Measurements from ENCODE around the gene IRAK2.

The IRAK2 gene

GRCh38 chr3:10193692-10194327 is 29.1 kb downstream of the IRAK2 start:
- Histone ChIP-seq H3K27ac (peak overlapping the region; percentile 87 to 91), H3K4me3 (no peak overlapping the region), H3K4me1 (peaks cover 0 to 76% (median 66%) of the 10 kb centered on the region in 4 donors), H3K36me3 (no peaks in the 10 kb centered on the region), H3K27me3 (no peaks in the 10 kb centered on the region), H3K9me3 (no peaks in the 10 kb centered on the region)
- no peak for DNase-seq
- no peak for TF ChIP-seq CTCF (IDR thresholded peaks at IDR 0.05)
- intact Hi-C loops (cut with DNase I; ENCODE audit: low total_unique reads), result no loop called here

- H3K27ac ChIP-seq, result peak overlapping the region; percentile 87 to 91
- peak; percentile 49 to 79 for DNase-seq
- no peak for TF ChIP-seq CTCF (IDR thresholded peaks at IDR 0.05)
- no peaks in the 10 kb centered on the region for H3K36me3 ChIP-seq
- H3K9me3 ChIP-seq, result no peaks in the 10 kb centered on the region
- H3K4me3 ChIP-seq, result no peak overlapping the region
- no peaks in the 10 kb centered on the region for H3K27me3 ChIP-seq
- intact Hi-C loops (cut with DNase I; ENCODE audit: low total_unique reads), result no loop called here
- peaks cover 0 to 76% (median 63%) of the 10 kb centered on the region in 4 donors for H3K4me1 ChIP-seq
These were observed 29.8 kb downstream of the IRAK2 start for GRCh38 chr3:10194328-10195071.

GRCh38 chr3:10195366-10196089 is 30.8 kb downstream of the IRAK2 start:
- Histone ChIP-seq H3K27me3 (no peaks in the 10 kb centered on the region), H3K4me1 (peaks cover 0 to 66% (median 53%) of the 10 kb centered on the region in 4 donors), H3K4me3 (no peak overlapping the region), H3K36me3 (peaks cover 0 to 1% (median under 1%) of the 10 kb centered on the region in 3 donors), H3K27ac (peak overlapping the region; percentile 87 to 91), H3K9me3 (no peaks in the 10 kb centered on the region)
- intact Hi-C loops (cut with DNase I; ENCODE audit: low total_unique reads), result no loop called here
- DNase-seq, result no peak
- TF ChIP-seq CTCF (IDR thresholded peaks at IDR 0.05), result no peak

GRCh38 chr3:10196389-10197052 is 31.8 kb downstream of the IRAK2 start:
- Histone ChIP-seq H3K9me3 (no peaks in the 10 kb centered on the region), H3K4me1 (peaks cover 0 to 56% (median 43%) of the 10 kb centered on the region in 4 donors), H3K36me3 (peaks cover 0 to 10% (median 4%) of the 10 kb centered on the region in 3 donors), H3K27me3 (no peaks in the 10 kb centered on the region), H3K27ac (peak overlapping the region; percentile 87 to 91), H3K4me3 (no peak overlapping the region)
- DNase-seq, result peak in 1 of 2 donors; percentile 79
- TF ChIP-seq CTCF (IDR thresholded peaks at IDR 0.05), result no peak
- intact Hi-C loops (cut with DNase I; ENCODE audit: low total_unique reads), result no loop called here

GRCh38 chr3:10198226-10198625 is 33.5 kb downstream of the IRAK2 start:
- H3K36me3 ChIP-seq, result peaks cover 0 to 12% (median 4%) of the 10 kb centered on the region in 3 donors
- H3K27ac ChIP-seq, result no peak overlapping the region
- no peak for DNase-seq
- H3K9me3 ChIP-seq, result no peaks in the 10 kb centered on the region
- intact Hi-C loops (cut with DNase I; ENCODE audit: low total_unique reads), result no loop called here
- no peak for TF ChIP-seq CTCF (IDR thresholded peaks at IDR 0.05)
- H3K4me1 ChIP-seq, result peaks cover 0 to 40% (median 28%) of the 10 kb centered on the region in 4 donors
- no peak overlapping the region for H3K4me3 ChIP-seq
- H3K27me3 ChIP-seq, result no peaks in the 10 kb centered on the region

Measured in tibial artery (tissue), 4 donors.